ENCODE measurements around the gene KREMEN2.
"Not testable (repeated sequence)": the region's sequence is repeated elsewhere in the genome, so short reads cannot be mapped to it uniquely, and the experiment has no call there.

KREMEN2 gene

DNA sequence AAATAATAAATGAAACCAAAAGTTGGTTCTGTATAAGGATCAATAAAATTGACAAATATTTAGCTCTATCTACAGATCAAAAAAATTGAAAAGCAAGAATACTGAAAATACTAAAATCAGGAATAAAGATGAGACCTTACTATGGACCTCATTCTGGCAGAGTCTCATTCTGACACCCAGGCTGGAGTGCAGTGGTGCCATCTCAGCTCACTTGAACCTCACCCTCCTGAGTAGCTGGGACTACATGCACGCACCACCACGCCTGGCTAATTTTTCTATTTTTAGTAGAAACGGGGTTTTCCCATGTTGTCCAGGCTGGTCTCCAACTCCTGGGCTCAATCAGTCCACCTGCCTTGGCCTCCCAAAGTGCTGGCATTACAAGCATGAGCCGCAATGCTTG, 22.0 kb upstream of the KREMEN2 start:
- in situ Hi-C loops (cut with MboI; ENCODE audit: low pct_unique_long_range_greater_than_20kb, low sequenced_read_pairs, unreplicated experiment) = no loop called here
- no peak for DNase-seq (ENCODE audit: low spot score)
- TF ChIP-seq, protein P1, sequence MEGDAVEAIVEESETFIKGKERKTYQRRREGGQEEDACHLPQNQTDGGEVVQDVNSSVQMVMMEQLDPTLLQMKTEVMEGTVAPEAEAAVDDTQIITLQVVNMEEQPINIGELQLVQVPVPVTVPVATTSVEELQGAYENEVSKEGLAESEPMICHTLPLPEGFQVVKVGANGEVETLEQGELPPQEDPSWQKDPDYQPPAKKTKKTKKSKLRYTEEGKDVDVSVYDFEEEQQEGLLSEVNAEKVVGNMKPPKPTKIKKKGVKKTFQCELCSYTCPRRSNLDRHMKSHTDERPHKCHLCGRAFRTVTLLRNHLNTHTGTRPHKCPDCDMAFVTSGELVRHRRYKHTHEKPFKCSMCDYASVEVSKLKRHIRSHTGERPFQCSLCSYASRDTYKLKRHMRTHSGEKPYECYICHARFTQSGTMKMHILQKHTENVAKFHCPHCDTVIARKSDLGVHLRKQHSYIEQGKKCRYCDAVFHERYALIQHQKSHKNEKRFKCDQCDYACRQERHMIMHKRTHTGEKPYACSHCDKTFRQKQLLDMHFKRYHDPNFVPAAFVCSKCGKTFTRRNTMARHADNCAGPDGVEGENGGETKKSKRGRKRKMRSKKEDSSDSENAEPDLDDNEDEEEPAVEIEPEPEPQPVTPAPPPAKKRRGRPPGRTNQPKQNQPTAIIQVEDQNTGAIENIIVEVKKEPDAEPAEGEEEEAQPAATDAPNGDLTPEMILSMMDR (IDR thresholded peaks at IDR 0.05; ENCODE audit: extremely low read depth, insufficient read depth, missing control alignments) = no peak

DNA sequence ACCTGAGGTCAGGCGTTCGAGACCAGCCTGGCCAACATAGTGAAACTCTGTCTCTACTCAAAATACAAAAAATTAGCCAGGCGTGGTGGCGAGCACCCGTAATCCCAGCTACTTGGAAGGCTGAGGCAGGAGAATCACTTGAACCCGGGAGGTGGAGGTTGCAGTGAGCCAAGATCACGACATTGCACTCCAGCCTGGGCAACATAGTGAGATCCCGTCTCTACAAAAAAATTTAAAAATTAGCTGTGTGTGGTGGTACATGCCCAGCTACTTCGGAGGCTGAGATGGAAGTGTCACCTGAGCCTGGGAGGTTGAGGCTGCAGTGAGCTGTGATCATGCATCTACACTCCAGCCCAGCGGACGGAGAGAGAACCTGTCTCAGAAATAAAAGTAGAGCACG, 20.4 kb upstream of the KREMEN2 start:
- DNase-seq (ENCODE audit: low spot score); in situ Hi-C loops (cut with MboI; ENCODE audit: low pct_unique_long_range_greater_than_20kb, low sequenced_read_pairs, unreplicated experiment): not testable (repeated sequence)

DNA sequence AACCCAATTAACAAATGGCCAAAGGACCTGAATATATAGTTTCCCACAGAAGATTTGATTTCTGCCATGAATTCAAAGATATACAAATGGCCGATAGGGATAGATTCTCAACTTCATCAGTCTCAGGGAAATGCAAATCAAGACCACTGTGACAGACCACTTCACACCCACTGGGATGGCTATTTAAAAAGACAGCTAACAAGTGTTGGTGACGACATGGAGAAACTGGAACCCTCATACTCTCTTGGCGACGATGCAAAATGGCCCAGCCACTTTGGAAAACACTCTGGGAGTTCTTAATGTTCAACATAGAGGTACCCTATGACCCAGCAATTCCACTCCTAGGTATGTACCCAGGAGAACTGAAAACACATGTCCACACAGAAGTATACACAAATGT, 17.4 kb upstream of the KREMEN2 start:
- TF ChIP-seq, protein P1 (IDR thresholded peaks at IDR 0.05; ENCODE audit: extremely low read depth, insufficient read depth, missing control alignments) = no peak
- no peak for DNase-seq (ENCODE audit: low spot score)
- in situ Hi-C loops (cut with MboI; ENCODE audit: low pct_unique_long_range_greater_than_20kb, low sequenced_read_pairs, unreplicated experiment) = no loop called here

DNA sequence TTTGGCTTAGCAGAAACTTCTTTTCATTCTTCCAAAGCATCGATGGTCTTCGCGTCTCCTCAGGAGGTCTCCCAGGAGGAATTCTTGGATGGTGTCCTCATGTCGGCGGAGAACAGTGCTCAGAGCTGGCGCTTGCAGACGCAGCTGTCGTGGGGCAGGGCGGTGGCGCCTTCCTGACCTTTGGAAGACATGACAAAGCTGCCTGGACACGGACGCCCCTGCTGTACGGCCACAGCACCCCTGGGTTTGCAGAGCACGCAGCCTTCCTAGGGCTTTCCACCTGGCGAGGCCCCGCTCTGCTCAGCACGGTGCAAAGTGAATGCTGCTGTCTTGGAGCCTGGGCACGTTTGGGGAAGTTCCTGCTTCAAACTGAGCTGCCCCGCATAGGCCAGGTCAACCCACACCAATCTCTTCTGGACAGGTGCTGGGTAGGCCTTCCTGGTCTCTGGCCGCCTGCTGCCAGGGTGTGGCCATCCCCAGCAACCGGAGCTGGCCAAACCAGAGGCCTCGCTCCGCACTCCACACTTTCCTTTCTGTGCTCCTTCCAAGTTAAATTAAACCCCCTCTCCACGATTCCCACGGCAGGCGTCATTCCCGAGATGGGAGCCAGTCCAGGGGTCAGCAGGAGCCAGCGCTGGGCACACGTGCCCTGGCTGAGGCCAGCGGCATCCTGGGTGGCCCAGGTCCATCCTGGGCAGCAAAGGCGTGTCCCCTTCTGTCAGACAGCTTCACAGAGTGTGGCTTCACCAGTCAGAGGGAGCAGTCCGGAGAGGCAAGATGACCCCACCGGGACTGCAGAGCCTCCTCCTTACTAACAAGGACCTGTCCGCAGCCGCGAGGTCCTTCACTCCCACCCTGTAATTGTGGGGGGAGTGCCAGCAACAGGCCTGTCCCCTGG, 15.0 kb upstream of the KREMEN2 start:
- in situ Hi-C loops (cut with MboI; ENCODE audit: low pct_unique_long_range_greater_than_20kb, low sequenced_read_pairs, unreplicated experiment) = no loop called here
- no peak for DNase-seq (ENCODE audit: low spot score)
- TF ChIP-seq, protein P1 (IDR thresholded peaks at IDR 0.05; ENCODE audit: extremely low read depth, insufficient read depth, missing control alignments) = no peak

DNA sequence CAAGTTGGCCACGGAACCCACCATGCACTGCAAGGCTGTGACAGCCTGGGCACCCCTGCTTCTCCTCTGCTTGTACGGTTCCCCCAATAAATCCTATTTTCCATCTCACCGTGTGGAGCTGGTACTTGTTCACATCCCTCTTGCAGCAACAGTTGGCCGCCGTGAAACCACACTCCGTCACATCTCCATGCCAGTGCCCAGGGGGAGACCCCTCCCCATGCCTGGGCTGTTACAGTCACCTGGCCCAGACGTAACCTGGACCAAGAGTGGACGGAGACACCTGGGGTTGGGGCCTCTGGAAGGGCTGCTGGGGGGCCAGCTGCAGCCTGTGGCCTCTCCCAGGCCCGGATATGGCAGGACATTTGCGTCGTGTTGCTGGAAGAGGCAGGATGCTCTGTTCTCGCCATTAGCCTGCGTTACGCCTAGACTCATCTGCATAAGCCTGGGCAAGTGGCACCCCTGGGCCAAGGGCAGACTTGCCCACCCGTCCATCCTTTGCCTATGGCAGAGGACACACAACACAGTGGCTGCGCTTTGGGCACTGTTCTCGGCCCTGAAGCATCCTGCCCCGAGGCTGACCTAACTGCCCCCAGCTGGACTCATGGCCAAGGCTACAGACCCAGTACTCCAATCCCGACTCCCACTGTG, 14.2 kb upstream of the KREMEN2 start:
- TF ChIP-seq, protein P1 (IDR thresholded peaks at IDR 0.05; ENCODE audit: extremely low read depth, insufficient read depth, missing control alignments) = no peak
- in situ Hi-C loops (cut with MboI; ENCODE audit: low pct_unique_long_range_greater_than_20kb, low sequenced_read_pairs, unreplicated experiment) = no loop called here
- no peak for DNase-seq (ENCODE audit: low spot score)

DNA sequence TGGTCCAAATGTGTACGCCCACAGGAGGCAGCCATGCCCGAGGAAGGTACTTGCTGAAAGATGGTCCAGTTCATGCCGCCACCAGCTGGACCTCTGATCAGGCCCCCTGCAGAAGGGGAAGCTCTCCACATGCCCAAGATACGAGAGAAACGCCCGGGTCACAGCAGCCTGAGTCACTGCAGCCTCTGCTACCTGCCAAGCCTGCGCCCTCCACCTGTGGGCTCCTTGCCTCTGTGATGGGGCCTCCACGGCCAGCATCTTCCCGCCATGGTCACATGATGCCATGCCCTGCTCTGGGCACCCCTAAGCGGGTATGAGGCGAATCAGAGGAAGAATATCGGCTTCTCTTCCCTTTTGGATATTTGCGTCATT, 13.7 kb upstream of the KREMEN2 start:
- in situ Hi-C loops (cut with MboI; ENCODE audit: low pct_unique_long_range_greater_than_20kb, low sequenced_read_pairs, unreplicated experiment) = no loop called here
- TF ChIP-seq, protein P1 (IDR thresholded peaks at IDR 0.05; ENCODE audit: extremely low read depth, insufficient read depth, missing control alignments) = no peak
- DNase-seq (ENCODE audit: low spot score) = no peak

DNA sequence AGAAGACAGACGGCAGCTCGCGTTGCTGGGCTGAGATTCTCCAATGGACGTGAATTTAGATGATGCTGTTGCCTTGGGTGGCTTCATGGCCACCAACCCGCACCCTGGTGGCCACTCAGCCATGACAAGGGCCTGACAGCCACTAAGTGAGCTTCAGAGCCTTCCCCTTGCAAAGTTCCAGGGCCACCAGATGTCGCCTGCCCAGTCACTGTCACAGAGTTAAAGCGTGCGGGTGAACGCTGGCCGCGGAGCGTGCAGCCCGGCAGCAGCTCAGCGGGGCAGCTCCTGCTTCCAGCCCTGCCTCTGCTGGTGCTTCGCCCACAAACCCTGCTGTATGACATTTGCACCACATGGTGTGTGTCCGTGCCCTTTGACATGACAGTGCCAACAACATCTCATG, 13.3 kb upstream of the KREMEN2 start:
- DNase-seq (ENCODE audit: low spot score) = no peak
- in situ Hi-C loops (cut with MboI; ENCODE audit: low pct_unique_long_range_greater_than_20kb, low sequenced_read_pairs, unreplicated experiment) = no loop called here
- TF ChIP-seq, protein P1 (IDR thresholded peaks at IDR 0.05; ENCODE audit: extremely low read depth, insufficient read depth, missing control alignments) = no peak

Measured in GM13977 (cell line).